HG03571 (cell line): ENCODE results near the gene PIAS4.

Experiments used
- ATAC-seq: cut with Tn5 transposase; IDR thresholded peaks from one replicate; pipeline ENCODE4 v1.9.1; 2021; ENCODE audit not compliant: unreplicated experiment

PIAS4 gene

DNA sequence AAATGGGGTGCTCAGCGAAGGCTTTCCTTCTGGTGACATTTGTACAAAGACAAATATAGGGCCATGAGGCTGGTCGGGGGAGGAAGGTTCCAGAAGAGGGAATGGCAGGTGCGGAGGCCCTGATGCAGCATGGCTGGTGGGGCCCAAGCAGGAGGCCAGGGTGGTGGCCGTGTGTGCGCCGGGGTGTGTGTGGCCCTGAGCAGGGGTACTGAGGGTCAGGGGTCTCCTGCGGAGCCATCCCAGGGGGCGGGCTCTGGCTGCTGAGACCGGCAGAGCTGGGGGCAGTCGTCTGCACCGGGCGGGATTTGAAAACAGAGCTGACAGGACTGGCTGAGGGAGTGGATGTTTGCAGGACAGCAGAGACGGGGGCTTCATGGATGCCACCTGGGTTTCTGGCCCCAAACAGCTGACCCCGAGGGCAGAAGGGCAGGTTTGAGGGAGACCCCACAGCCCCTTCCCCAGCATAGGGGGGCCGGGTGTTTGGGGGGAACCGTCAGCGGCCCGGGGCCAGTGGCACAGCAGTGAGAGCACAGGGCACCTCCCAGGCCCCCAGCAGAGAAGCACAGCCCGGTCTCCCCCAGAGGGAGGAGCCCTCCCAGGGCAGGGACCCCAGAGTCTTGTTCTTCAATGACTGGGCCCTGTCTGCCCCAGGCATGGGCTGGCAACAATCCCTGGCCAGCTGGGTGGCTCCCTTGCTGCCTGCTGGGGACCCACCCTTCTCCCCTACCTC is 11.4 kb downstream of the PIAS4 start:
- no peak for ATAC-seq

DNA sequence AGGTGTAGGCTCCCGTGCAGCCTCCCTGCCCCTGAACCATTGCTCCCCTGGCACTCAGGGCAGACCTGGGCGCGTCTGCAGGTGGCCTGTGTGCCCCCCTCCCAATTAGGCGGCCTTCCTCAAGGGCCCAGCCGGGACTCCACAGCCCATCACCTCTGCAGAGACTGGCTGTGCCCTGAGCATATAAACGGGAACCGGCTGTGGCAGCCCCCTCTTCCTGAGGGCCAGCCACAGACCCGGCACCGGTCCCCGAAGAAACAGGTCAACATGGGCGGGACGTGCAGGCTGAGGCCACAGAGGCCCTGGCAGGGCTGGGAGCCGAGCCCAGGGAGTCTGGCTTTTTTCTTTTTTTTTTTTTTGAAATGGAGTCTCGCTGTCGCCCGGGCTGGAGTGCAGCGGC is 12.0 kb downstream of the PIAS4 start:
- no peak for ATAC-seq

DNA sequence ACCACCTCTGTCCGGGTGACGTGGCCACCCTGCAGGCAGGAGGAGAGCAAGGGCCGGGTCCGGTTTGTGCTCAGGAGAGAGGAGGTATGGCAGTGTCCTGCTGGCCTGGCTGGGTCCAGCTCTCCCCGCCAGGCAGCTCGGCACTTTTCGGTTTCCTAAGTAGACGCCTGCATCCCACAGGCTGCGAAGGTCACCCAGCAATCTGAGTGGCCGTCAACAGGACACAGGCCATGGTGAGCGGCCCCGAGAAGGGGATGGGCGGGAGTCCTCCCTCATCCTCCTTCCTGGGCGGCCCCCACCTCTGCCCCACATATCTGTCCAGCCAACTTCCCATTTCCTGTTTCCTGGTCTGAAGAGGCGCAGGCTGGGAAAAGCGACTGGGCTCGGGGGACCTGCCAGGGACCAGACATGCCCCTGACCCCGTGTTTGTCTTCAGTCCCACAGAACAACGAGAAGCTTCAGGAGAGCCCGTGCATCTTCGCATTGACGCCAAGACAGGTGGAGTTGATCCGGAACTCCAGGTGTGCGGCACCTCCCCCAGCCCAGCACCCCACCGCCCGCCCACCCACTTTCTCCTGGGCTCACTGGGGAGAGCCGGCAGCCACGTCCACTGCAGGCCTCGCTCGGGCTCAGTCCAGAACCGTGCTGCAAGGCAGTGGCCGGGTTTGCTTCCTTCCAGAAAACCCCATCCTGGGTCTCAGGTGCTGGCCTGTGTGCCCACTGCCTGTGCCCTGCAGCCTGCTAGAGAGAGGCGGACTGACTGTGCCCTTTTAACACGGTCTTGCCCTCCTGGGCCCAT is 16.3 kb downstream of the PIAS4 start:
- no peak for ATAC-seq

DNA sequence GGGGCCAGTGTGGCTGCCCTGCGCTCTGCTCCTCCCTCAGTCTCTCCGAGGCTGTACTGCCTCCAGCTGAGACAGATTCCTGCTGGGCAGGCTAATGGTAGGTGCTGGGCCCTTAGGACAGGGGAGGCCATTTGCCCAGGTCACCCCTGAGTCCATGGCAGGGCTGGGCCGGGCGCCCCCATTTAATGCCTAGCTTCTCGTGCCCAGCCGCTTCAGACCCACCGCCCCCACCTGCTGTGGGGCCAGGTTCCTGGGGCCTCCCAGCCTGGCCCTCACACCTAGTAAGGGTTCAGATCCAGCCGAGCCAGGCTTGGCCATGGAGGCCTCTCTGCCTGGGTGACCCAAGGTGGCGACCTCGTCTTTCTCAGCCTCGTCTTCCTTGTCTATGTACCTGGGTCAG is 17.8 kb downstream of the PIAS4 start:
- ATAC-seq, result no peak

DNA sequence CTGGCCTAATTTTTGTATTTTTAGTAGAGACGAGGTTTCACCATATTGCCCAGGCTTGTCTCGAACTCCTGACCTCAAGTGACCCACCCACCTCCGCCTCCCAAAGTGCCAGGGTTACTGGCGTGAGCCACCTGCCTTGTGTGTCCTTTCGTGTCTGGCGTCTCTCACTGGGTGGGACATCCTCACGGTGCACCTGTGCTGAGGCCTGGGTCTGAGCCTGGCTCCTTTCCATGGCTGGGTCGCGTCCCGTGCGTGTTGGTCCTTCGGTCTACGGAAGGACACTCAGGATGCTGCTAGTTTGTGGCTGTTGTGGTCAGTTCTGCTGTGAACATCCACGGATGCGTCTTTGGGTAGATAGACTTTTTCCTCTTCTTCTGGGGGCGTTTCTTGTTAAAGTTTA is 19.6 kb downstream of the PIAS4 start:
- ATAC-seq, result no peak

DNA sequence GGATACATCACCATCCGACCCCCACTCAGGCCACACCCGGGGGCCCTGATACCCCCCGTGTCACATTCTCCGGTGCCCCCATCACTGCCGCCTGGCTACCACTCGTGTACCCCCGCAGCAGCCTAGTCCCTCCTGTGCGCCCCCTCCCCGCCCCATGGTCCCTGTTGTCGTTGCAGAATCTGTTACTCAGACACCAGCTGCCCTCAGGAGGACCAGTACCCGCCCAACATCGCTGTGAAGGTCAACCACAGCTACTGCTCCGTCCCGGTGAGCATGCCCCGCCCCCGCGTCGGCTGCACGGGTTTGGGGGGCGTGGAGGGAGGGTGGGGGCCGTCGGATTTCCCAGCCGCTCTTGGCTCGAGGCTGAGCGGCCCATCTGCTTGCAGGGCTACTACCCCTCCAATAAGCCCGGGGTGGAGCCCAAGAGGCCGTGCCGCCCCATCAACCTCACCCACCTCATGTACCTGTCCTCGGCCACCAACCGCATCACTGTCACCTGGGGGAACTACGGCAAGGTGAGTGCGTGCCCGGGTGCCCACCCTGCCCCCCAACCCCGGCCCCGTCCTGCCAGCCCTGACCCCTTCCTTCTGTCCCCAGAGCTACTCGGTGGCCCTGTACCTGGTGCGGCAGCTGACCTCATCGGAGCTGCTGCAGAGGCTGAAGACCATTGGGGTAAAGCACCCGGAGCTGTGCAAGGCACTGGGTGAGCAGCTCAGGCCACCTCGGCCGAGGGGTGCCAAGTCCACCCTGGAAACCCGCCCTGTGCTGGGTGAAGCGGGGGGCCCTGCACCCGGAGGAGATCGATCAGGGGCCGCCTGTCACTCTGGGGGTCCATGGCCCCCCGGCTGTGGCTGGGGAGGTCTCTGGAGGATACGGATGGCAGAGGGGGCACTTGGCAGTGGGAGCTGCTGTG is 21.1 kb downstream of the PIAS4 start:
- ATAC-seq, result no peak

DNA sequence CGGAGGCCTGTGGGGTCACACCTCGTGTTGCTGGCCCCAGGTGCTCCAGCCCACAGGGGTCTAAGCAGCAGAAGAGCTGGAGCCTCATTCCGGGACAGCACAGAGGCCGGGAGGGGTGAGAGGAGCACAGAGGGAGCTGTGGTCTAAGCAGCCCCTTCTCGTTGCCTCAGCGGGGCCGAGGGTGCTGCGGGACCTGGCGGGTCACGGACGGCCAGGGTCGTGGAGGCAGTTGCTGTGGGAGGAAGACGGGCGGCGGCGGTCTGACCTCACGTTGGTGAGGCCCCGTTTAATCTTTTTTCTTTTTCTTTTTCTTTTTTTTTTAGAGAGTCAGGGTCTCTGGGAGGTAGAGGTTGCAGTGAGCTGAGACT is 21.7 kb downstream of the PIAS4 start:
- no peak for ATAC-seq

DNA sequence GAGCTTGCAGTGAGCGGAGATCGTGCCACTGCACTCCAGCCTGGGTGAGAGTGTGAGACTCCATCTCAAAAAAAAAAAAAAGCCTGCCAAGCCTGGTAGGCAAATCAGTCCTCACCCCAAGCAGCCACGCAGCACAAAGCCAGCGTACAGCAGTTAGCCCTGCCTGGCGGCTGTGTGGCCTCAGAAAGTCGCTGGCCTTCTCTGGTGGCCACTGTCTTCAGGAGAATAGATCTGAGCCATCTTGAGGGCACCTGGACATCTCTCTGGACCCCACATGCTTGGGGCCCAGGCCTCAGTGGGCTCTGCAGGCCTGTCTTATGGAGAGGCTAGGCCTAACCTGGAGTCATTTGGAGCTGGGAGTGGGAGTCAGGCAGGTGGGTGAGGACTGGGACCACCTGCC is 23.0 kb downstream of the PIAS4 start:
- no peak for ATAC-seq

DNA sequence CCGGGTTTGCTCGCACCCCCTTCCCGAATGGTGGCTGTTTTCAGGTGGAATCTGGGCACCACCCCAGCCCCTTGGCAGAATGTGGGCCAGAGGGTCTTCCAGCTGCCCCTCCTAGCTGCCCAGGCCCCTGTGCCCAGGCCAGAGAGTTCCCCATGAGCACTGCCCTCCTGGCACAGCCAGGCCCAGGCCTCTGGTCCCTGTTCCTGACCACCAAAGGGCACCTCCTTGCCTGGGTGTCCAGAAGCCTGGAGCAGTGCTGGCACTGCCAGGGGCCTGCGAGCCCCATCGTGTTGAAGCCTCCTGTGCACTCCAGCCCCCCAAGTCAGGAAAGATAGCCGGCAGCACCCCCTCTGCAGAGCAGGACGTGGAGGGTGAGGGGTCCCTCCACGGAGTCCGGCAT is 23.4 kb downstream of the PIAS4 start:
- ATAC-seq, result no peak

DNA sequence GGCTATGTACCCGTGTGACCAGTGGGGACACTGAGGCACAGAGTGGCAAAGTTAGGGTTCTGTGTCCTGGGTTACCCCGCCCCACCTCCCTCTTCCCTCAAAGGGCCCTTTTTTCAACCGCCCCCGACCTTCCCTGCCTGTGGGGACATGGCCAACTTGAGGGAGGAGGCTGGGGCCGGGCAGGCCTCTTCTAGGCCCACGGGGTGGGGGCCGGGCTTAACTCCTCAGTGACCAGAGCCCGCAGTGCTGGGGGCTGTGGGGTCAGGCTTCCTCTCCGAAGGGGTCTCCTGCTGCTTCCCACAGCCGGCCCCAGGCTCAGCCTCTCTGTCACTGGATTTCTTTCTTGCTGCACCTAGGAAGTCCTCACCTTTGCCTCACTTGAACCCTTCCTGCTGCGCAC is 23.9 kb downstream of the PIAS4 start:
- no peak for ATAC-seq

DNA sequence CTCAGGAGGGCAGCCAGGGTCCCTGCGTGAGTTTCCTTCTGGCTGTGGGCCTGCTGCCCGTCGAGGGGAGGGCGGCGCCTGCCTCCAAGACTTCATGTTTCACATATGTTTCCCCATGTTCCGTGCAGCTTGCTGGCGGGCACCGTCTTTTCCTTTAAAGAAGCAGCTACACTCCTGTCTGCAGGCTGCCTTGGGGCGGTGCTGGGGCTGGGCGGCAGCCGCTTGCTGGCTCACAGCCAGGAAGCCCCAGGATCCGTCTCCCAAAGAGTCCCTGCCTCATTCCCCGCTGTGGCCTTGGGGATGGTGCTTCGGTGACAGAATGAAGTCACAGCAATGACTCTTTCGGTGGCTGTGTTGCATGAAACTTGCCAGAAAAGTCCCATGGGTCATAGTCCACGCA is 24.9 kb downstream of the PIAS4 start:
- ATAC-seq, result no peak

DNA sequence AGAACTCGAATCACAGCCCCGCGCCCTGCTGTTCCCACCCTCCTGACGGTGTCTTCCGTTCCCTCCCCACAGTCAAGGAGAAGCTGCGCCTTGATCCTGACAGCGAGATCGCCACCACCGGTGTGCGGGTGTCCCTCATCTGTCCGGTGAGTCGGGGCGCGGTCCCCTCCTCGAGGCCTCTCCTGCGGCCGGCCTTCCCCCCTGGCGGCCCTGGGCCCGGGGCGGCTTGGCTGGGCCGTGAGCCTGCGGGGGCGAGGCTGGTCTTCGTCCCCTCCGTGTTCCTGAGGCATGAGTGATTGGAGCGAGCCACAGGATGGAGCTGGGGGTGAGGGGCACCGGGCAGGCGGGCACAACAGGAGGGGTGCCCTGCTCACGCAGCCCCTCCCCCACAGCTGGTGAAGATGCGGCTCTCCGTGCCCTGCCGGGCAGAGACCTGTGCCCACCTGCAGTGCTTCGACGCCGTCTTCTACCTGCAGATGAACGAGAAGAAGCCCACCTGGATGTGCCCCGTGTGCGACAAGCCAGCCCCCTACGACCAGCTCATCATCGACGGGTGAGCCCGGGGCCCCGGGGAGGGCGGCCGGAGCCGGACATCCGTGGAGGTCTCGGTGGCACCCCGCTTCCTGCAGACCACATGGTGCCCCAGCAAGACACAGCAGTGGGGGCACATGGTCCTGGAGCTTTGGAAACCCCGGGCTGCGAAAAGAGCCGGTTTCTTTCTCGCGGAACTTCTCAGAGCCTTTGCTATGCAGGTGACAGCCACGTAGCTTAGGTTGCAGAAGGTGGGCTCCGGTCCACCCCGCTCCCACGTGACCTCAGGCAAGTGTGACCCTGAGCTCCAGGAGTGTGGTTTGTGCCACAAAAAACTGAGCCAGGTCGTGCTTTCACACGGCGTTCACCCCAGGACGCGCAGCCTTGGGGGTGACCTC is 25.8 kb downstream of the PIAS4 start:
- no peak for ATAC-seq

DNA sequence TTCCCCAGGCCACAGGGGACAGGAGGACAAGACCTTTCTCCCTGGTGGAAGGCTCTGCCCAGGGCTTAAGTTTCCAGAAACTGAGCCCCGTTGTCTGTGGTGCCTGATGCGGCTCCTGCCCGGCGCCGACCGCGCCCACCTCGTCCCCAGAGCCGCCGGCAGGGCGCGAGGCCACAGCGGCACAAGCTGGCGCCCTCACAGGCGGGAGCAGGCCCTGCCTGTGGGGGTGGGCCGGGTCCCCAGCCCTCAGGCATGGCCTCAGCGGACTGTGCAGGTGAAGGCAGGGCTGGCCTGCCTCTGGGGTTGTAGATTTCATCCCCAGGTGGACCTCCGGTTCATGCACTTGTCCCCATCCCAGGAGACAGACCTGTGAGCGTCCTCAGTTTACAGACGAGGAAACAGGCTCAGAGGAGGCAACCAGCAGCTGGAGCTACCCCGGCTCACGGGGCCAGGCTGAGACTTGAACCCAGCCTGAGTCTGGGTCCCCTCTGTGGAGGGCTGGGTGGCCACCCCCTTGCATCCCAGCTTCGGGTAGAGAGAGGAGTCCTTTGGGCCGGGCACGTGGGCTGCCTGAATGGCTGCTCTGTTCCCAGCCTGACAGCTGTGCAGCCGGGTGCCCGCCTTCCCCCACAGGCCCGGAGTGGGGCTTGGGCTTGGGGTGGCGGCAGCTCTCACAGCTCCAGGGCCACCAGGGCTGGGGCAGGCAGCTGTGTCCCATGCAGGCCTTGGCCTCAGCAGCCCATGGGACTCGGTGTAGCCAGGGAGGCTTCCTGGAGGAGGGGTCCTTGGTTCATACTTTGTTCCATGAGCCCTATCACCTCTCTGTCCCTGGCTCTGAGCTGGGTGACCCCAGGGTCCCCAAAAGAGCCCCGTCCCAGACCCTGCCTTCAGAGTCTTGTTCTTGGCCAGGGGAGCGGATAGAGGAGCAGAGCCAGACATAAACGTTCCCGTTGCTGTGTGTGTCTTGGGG is 26.8 kb downstream of the PIAS4 start:
- ATAC-seq, result no peak

DNA sequence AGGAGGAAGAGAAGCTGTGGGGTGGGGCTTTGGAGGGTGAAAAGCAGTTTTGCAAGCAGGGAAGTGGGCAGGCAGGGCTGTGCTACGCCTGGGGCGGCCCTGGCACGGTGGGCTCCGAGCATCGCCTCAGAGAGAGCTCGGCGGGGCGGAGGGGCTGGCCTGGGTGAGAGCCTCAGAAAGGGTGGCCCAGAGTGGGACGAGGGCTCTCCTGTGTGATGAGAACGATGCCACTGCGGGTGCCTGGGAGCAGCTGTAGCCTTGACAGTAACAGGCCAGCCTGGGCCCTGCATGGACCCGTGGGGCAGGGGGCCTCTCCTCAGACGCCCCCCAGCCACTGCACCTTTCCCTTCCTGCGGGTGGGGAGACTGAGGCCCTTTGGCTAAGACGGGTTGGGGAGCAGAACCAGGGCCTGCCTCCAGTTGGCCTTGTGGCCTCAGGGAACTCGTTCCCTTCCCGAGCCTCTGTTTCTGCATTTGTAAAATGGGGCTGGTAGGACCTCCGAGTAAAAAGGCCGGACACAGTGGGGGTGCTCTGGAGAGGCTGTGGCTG is 27.6 kb downstream of the PIAS4 start:
- no peak for ATAC-seq

DNA sequence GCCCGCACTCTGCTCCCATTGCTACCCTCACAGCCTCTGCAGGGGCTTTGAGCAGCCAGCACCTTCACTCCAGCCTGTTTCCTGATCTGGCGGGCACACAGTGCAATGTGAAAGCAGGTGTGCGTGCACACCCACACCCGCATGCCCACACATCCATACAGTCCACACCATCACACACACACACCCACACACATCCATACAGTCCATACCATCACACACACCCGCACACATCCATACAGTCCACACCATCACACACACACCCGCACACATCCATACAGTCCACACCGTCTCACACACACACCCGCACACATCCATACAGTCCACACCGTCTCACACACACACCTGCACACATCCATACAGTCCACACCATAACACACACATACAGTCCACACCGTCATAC is 28.0 kb downstream of the PIAS4 start:
- no peak for ATAC-seq

DNA sequence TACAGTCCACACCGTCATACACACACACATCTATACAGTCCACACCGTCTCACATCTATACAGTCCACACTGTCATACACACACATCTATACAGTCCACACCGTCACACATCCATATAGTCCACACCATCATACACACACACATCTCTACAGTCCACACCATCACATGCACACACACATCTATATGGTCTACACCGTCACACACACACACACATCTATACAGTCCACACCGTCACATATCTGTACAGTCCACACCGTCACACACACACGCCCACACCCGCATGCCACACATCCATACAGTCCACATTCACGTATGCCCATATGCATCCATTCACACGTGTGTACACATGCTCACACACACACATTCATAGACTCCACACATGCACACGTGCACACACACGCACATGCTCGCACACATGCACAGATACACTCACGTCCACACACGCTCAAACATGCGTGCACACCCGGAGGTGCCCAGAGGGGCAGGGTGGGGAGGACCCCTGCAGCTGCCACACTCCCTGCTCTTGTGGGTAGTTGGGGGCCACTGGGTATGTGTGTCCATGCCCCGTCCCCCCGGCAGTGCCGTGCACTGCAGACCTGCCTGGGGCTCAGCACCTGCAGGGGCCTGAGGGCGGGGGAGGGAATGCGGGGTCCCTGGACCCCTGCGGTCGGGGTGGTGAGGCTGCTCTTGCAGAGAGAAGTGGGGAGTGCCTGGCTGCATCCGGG is 29.2 kb downstream of the PIAS4 start:
- no peak for ATAC-seq

DNA sequence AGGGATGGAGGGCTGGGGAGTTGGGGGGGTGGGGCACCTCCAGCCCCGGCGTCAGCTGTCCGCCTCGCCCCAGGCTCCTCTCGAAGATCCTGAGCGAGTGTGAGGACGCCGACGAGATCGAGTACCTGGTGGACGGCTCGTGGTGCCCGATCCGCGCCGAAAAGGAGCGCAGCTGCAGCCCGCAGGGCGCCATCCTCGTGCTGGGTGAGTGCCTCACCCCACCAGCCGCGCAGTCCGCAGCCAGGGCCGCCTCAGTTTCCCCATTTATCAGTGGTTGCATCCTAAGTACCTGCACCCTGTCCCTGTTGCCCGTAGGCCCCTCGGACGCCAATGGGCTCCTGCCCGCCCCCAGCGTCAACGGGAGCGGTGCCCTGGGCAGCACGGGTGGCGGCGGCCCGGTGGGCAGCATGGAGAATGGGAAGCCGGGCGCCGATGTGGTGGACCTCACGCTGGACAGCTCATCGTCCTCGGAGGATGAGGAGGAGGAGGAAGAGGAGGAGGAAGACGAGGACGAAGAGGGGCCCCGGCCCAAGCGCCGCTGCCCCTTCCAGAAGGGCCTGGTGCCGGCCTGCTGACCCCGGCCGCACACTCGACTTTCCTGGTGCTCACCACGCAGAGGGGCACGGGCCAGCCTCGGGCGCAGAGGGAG is 29.9 kb downstream of the PIAS4 start:
- no peak for ATAC-seq

DNA sequence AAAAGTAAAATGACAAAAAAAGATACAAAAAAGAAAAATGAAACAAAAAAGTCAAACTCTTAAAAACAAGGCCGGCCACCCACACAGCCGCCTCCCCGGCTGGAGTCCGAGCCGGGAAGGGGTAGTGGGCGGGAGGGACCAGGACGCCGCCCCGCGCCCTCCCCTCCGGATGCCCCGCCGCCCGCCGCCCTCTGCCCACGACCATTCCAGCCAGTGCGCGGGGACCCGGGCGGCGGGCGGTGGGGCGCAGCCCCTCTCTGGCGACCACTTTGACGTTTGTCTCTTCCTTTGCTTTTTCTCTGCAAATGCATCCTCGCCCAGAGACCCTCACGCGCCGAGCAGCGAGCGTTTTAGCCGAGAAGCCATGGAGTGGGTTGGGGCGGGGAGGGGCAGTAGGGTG is 30.5 kb downstream of the PIAS4 start:
- no peak for ATAC-seq
